GM10266 (cell line): ENCODE measurements around the gene CLTC.

Experiments used
- DNase-seq: peaks from one replicate; pipeline ENCODE4 v3.0.0; 2012; ENCODE audit errors: extremely low spot score
- CTCF ChIP-seq: IDR thresholded peaks from 2 replicates; pipeline ENCODE4 v1.5.1; 2012; ENCODE audit warnings: mild to moderate bottlenecking, low read depth; ENCODE audit not compliant: control insufficient read depth, insufficient read depth; ENCODE audit errors: missing control alignments

Gene CLTC

DNA sequence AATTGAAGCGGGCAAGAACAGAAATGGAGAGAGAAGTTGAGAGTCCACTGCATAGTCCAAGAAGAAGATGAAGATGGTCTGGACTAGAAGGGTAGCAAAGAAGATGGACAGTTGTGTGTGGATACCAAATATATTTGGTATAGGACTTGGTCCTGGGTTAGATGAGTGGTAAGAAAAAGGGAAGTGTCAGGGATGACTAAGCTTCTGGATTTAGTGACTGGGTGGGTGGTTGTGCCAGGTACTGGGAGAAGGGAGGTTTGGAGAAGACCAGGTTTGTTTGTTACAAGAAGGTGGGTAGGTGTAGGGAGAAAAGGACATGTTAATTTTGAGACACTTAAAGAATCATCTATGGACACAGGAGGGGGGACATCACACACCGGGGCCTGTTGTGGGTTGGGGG is 93.2 kb downstream of the CLTC start:
- no peak for DNase-seq
- no peak for TF ChIP-seq CTCF

DNA sequence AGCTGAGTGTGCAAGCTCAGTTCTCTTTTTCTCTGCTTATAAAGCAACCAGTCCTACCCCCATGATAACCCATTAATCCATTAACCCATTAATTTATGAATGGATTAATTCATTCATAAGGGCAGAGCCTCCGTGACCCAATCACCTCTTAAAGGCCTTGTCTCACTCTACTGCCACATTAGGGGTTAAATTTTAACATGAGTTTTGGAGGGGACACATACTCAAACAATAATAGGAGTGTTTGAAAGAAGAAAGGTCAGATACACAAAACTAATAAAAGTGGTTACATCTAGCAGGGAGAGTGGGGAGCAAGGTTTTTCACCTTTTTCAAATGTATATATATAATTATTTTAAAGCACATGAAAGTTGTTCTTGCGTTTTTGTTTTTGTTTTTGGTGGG is 94.6 kb downstream of the CLTC start:
- DNase-seq = no peak
- TF ChIP-seq CTCF = no peak

DNA sequence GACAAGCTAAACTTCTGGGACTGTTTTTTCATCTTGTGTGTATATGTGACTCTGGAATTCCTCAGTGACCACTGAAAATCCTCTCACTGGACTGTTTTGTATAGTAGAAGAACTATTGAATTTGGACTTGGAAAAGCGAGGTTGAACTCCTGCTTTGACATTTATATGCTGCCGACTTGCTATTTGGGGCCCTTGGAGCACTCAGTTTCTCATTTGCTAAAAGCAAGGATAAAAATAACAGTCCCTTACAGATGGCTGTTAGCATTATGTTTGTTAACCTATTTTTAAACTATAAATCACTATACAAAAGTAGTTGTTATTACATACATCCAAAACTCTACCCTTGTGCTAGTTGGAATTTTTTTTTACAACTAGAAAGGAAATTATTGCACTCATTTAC is 96.7 kb downstream of the CLTC start:
- no peak for TF ChIP-seq CTCF
- no peak for DNase-seq

DNA sequence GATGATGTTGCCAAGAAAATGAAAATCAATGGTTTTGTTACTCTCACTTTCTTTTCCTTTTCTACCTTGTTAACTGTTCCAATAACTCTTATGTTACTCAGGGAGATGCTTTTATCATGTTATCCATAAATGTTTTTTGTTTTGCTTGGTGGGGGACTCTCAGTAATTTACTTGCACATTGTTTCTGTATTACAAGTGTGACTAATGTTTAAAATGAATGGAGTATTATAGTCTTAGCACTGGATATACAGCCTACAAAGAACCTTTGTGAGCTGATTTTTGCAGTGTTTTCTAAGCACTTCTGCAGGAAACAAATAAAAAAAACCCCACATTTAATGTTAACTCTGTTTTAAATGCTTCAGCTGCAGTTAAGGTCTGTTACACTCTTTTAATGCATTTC is 99.8 kb downstream of the CLTC start:
- DNase-seq = no peak
- no peak for TF ChIP-seq CTCF

GRCh38 chr17:59722623-59723022 is 102.9 kb downstream of the CLTC start:
- no peak for TF ChIP-seq CTCF
- DNase-seq = no peak

- no peak for TF ChIP-seq CTCF
- DNase-seq = no peak
These were observed 103.3 kb downstream of the CLTC start for GRCh38 chr17:59723041-59723440.

DNA sequence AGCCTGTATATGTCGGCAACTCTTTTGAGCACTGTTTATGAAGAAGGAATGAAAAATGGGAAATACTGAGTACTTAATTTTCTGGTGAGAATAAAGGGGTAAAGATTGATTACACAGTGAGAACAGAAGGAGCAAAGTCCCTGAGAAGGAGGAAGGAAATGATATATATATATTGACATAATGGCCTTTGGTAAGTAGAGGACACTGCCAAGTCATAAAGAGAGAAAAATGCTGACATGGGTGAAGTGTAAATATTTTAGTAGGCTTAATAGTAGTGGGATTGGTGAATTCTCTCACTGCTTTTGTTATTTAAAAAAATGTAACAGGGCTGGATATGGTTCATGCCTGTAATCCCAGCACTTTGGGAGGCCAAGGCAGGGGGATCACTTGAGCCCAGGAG is 103.9 kb downstream of the CLTC start:
- DNase-seq = no peak
- no peak for TF ChIP-seq CTCF

- no peak for TF ChIP-seq CTCF
These were observed 106.0 kb downstream of the CLTC start for GRCh38 chr17:59725691-59726090.

More at GRCh38 chr17:59725691-59726090, 106.0 kb downstream of the CLTC start:
- no peak for DNase-seq
